GM21381 (cell line): ENCODE data around the gene TLX1.

Source experiments
- ATAC-seq: cut with Tn5 transposase; IDR thresholded peaks from one replicate; pipeline ENCODE4 v1.9.1; 2021; ENCODE audit warnings: mild to moderate bottlenecking, moderate library complexity; ENCODE audit not compliant: unreplicated experiment

Gene TLX1

DNA sequence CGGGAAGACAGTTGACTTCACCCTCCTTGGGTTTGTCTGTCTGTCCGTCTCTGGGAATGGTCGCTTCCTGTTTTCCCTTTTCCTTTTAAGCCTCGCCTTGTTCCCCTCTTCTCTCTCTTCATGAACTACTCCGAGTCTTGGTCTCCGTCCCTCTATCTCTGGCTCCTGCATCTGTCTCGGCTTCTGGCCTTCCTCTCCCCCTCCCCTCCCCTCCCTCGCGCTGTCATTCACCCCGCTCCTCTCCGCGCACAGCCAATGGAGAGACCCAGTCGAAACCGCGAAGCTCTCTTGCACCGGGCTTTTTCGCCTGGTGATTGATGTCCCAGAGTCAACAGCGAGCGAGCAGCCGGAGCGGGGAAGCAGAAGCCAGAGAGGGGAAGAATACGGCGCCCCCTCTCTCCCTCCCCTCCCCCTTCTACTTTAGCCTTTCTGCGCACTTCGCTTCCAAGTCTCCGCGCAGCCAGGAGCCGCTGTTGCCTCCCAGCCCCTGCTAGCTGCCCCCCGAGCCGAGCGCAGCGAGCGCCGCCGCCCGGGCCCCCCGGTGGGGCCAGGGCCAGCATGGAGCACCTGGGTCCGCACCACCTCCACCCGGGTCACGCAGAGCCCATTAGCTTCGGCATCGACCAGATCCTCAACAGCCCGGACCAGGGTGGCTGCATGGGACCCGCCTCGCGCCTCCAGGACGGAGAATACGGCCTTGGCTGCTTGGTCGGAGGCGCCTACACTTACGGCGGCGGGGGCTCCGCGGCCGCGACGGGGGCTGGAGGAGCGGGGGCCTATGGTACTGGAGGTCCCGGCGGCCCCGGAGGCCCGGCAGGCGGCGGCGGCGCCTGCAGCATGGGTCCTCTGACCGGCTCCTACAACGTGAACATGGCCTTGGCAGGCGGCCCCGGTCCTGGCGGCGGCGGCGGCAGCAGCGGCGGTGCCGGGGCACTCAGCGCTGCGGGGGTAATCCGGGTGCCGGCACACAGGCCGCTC lies at the start of gene TLX1:
TSS of gene TLX1 (plus strand) at position 317 of the 978 bp plus-strand sequence. CDS start at position 559, 242 bp downstream.
- no peak for ATAC-seq

DNA sequence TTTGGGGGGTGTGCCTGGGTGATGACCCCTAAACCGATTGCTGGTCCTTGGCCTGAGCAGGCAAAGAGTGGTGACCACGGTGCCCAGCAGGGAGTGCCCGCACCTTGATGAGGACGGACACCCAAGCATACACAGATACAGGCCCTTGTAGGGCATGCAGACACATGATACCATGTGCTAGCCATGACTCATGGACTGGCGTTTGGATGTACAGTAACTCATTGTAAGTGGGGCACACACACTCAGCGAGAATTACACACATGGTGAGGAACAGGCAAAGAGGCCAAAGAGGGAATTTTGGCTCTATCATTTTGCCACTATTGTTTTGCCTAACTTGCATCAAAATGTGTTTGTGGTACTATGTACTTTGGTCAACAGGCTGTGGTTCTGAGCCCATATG lies 45.3 kb upstream of the TLX1 start:
- no peak for ATAC-seq

DNA sequence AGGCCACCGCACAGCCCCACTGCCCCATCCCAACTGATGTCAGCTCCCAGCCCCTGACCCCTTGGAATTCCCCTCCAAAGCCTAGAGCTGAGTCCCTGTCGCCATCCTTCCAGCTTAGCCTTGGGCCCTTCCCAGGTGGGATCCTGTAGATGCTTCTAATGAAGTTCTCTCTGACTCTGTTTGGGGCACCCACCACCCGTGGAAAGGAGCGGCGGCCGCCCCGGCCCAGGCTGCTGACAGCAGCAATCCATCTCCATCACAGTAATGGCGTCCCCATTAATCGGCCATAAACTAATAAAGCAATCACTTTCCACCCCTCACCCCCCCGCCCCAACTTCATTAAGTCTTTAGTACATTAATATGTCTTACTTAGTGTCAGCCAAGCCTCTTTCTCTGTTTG lies 43.7 kb upstream of the TLX1 start:
- ATAC-seq, result no peak

DNA sequence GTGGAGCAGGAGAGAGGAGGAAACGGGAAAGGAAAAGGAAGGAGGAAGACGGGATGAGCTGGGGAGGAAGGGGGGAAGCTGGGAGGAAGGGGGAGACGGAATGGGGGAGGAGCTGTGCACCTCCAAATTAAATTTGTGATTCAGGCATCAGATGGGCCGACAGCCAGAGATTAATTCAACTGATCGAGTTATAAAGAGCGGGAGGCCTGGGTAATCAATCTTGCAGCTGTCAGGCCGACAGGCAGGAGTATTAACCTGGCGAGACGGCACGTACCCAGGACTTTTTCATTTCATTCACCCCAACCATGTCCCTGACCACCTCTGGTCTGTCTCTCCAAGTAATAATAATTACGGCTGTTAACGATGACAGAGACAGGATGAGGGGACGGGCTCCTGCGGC lies 43.1 kb upstream of the TLX1 start:
- ATAC-seq, result no peak

DNA sequence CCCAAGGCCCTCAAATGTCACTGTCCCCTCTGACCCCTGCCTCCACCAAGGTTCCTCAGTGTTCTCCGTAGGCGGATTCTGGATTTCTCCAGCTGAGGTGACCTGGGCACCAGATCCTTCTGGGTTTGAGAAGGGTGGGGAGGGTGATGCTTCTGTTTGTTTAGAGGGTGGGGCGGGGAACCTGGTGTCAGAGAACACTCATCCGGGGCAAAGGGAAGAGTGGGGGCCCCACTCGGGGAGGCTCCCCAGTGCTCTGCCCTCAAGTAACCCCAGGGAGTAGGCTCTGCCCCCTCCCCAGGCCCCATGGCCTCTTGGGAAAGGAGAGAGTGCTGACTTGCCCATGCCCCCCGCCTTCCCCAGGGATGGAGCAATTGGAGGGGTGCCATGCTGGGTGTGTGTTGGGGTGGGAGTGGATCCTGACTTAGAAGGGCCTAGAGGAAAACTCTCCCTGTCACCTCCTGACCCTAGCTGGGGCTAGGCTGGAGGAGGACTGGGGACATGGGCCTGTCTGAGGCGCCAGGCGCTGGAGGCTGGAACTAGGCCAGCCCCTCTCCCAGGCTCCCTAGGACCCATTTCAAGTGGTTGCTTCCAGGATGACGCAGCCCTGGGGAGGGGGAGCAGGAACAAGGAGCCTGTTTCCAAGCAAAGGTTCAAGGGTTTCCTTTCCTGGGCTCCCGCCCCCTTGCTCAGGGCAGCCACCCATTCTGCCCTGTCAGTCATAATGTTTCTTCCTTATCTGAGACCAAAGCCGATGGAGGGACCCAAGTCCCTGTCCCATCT lies 41.4 kb upstream of the TLX1 start:
- ATAC-seq, result no peak

DNA sequence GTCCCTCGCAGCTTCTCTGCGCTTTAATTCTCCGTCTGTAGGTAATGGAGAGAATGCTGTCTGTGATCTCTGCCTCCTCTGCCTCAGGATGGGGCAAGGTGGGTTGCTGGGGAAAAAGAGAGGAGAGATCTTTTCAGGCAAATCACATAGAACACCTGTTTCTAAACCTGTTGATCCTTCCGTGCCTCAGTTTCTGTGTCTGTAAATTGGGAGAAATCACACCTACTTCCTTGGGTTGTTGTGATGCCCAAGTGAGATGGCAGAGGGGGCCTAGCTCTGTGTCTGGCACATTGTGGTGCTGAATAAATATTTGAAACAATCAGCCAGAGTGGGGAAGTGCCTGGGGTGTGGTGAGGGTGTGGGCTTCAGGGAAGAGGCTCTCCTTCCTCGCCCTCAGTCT lies 40.5 kb upstream of the TLX1 start:
- no peak for ATAC-seq

DNA sequence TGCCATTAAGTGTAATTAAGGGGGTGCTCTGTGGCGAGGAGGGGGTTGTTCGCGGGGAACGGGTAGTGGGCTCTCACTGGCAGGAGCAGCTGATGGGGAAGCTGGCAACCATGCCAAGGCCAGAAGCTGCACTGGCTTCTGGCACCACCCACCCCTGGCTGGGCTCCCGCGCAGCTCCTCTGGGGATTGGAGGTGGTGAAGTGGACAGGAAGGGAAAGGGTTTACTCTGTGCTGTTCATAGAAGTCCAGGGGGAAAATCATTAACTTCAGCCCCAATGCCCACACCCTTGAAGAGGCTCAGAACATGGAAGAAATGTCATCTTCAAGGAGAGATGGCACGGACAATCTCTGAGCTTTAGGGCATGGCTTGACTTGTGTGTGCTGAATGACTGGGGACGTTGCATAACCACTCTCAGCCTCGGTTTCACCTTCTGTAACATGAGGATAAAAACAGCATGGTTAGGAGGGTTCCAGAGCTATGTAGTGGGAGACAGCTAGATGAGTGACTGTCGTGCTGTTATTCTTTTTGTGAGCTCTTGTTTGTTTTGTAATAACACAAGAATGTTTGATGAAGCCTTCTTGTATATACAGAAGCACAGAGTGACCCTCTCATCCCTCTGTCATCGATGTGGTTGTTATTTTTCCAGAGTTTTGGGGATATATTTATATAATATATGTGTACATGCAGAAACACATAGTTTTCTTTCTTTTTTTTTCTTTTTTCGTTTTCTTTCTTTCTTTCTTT lies 39.4 kb upstream of the TLX1 start:
- ATAC-seq, result no peak

DNA sequence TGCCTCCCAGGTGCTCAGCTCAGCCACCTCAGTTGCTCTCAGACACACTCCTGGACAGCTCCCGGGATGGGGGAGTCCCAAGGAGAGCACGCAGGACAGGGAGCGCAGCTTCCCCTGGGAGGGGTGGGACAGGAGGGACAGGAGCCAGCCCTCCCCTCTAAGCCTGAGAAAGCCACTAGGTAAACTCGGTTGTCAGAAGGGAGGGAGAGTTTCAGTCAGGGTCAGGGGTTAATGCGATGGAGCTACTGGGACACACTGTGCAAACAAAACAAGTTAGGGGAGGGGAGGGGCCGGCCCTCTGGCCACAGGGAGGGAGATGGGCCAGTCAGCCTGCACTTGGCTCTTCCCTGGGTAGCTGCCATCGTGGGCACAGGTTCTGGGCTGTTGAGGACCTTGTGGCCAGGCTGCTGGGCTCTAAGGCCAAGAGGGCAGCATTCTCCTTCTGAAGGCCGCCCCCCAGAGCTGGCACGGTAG lies 38.2 kb upstream of the TLX1 start:
- ATAC-seq, result no peak

DNA sequence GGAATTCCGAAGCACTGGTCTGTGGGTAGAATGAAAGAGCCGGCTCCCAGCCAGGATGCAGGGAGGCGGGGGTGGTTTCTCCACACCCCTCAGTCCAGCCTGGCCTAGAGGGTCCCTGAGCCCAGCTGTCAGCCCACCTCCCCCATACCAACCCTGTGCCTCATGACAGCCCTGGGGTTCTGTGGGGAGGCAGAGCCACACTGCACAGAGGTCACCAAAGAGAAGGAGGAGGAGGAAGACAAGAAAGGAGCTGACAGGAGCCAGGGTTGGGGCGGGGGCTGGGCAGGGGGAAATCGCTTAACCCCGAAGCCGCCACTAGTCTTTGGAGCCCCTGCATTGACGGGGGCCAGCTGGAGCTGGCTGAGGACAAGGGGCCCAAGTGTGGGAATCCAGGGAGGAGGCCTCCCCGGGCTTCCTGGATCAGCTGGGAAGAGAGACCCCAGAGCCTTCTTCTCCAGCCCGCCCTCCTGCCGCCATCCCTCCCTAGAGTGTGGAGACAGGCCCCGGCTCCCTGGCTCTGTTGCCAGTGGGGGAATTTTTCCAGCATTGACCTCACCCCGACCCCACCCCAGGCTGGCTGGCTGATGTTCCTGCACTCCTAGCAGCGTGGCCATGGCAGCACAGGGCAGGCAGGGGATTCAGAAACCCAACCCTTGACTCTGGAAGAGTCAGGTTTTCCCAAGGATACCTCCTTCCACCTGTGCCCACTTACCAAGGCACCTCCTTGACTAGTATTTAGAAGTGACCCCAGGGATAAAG lies 36.8 kb upstream of the TLX1 start:
- ATAC-seq, result no peak

DNA sequence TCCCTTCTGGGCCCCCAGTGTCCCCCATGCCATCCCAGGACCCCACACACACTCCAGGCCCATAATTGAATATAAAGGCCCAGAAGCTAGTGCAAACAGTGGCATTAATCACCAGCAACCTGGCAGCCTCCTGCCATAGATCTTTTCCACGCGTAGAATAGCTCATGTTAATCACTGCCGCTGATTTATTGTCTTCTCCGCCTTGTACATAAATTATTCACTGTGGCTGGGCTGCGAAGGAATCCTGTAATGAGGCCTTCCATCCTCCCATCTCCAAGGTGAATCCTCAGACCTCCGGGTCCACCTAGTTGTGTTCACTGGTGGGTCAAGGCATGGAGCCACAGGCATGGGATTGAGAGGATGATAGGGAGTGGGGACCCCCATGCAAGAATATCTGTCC lies 36.1 kb upstream of the TLX1 start:
- ATAC-seq, result no peak

DNA sequence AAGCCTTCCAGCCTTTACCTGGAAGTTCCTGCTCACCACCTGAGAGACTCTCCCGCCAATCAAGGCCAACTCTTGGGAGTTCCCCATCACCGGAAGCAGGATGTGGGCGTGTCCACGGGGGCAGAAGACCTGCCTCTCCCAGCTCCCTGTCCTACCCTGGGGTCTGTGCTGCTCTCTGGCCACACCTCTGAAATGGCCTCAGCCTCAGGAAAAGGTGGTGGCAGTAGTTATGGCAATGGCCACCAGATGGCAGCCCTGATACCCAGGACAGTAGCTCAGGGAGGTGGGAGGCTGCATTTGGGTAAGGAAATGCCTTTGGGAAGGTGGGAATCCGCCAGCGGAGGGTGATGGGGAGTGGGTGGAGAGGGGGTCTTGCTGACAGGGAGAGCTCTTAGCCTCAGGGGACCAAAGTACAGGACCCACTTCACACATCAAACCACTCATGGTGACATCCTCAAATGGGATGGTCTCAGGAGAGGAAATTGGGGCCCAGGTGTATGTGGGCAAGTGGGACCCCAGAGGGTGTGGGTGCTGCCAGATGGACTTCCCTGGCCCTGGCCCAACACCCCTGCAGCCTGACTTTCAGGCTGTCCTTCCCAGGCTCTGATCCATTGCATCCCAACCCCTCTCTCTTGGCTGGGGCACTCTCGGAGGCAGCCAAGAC lies 35.4 kb upstream of the TLX1 start:
- peak; percentile 88 for ATAC-seq

DNA sequence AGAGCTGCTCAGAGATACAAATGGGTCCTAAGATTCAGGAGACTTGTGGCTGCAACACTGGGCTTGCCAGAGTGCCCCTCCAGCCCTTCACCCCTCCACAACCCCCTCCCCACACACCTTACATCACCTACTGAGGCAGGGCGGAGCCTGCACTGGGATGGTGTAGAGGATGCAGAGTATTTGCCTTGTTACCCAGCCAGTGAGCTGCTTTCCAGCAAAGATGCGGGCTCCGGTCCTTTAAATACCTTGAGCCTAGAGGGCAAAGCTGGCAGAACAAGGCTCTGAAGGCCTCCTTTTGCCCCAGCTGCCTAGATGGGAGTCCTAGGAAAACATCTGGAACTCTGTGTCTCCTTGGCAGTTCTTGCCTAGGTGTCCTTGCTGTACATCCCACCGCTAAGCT lies 34.7 kb upstream of the TLX1 start:
- ATAC-seq, result no peak

DNA sequence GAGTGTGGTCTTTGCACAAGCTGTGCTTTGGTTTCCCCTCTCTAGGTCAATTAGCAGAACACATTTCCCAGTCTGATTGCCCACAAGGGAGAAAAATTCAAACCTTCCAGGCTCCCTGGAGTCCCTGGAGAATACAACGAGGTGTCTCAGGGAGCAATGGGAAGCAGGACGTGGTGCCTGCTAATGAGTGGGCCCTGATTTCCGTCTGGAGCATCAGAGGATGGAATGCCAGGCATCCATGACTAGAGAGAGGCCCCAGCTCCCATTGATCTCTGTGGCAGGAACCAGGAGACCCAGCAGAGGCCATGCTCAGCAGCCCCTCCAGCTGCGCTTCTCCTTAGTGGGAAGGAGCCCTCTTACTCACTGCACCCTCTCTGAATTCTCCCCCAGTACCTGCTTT lies 33.2 kb upstream of the TLX1 start:
- no peak for ATAC-seq

DNA sequence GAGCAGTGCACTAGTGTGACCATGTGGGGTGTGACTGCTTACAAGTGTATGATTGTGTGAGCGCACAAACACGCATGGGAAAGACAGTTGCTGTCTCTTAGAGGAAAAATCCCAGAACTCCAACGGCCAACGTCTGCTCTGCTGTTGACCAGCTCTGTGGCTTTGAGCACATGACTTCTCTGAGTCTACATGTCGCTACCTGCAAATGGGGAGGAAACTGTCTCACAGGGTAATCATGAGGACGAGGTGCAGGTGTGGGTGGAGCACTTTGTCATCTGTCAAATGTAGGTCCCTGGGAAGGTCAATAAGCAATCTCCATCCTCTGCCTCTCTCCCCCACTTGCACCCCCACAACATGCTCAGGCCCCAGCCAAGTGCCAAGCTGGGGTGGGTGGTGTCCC lies 31.2 kb upstream of the TLX1 start:
- no peak for ATAC-seq

DNA sequence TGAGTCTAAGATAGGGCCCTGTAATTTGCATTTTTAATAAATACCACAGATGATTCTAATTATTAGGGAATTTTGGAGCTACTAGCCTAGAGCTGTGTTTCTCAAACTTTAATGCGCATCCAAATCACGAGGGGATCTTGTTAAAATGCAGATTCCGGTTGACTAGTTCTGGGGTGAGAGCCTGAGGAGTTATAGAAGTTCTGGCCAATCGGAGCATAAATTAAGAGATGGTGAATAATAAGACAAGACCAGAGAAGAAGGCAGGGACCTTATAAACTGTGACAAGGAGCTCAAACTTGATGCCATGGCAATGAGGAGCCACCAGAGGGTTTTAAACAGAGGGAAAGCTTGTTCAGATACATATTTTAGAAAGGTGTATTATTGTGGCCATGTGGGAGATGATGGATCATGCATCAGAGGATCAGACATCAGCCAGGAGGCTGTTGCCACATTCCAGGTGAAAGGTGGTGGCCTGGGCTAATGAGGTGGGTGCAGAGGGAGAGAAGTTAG lies 29.7 kb upstream of the TLX1 start:
- ATAC-seq, result no peak

DNA sequence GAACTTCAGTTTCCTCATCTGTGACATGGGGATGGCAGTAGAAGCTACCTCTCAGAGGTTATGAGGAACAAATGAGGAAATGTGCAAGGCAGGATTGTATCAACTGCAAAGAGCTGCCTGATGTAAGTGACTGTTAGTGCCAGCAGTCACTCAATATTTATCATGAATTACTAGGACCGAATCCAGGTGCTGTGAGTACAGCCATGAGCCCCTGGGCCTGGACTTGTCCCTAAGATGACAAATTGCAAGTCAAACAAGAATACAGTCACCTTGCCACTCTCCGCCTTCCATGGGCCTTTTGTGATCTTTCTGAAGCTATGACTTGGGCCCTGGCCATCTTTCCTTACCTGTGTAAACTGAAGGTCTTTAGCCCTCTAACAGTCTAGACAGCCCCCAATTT lies 27.7 kb upstream of the TLX1 start:
- ATAC-seq, result no peak

DNA sequence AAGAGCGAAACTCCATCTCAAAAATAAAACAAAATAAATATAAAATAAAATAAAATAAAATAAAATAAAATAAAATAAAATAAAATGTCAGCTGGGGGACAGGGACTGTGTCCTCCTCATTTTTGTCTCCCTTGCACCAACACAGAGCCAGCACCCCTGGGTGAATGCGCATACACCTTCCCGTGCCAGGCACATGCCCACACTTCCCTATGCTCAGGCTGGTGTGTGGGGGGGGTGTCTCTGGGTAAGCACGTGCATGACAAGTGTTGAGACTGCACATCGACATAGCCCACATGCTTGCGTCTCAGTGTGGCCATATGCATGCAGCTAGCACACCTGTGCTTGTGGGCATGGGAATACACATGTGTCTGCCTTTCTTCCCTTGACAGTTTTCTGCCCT lies 24.7 kb upstream of the TLX1 start:
- no peak for ATAC-seq

DNA sequence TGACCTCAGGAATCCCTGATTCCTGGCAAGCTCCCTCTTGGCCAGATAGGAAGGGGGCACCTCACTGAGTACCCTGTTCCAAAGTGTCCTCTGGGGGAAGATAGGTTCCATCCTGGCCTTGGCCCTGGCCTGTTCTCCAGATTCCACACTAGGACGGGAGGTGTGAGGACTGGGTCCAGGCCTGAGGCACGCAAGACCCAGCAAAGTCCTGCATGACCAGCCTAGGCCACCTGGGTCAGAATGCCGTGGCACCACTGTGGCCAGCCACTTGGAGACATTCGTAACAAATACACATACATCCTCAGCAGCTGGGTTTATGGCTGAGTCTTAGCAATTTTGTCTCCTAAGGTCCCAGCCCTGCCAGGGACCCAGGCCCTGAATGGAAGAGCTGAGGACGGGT lies 23.3 kb upstream of the TLX1 start:
- no peak for ATAC-seq

DNA sequence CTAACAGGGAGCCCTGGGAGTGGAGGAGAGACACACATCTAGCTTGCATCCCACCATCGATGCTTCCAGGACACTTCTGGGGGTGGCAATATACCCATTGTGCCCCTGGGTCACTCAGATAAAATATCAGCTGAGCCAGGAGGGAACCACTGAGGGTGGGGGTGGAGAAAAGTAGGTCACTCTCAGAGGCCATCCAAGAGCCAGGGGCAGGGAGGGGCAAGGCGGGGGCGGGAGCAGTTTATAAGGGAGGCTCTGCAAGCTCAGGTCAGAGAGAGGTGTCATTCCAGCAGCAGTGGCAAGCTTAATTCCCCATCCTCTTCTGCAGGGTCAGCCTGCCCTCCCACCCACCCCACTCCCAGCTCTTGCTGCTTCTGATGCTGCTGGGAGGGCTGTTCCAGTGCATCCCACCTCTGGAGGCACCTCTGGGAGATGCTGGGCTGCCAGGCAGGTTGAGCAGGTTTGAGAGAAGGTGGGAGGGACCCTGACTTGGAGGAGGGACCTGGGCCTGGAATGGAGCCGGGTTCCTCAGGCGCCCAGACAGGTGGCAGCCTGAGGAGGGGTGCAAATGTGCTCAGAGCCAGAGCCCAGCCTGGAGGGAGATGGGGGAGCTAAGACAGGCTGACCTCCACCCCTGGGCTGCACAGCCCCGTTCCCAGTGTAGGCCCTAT lies 20.1 kb upstream of the TLX1 start:
- ATAC-seq, result no peak
